Skeletal muscle tissue (tissue), 4 donors: ENCODE data around the gene GPR17. TPM values are rescaled to one million over a fixed set of nuclear protein-coding genes. Genes with fewer than 3 reads are reported as not detected.

Experiments
- H3K27ac ChIP-seq: one replicate; pipeline ENCODE4 v1.7.0; 2013; ENCODE audit warnings: mild to moderate bottlenecking, low read depth, low read length, inconsistent platforms
- H3K27me3 ChIP-seq, 3 donors: one replicate each; pipeline ENCODE4 v1.7.0; 2013; ENCODE audit warnings: low read length in 3 of 3; ENCODE audit not compliant: control insufficient read depth in 3 of 3, insufficient read depth in 3 of 3
- H3K36me3 ChIP-seq, 3 donors: one replicate each; pipeline ENCODE4 v1.7.0; 2013; ENCODE audit warnings: low read length in 3 of 3; ENCODE audit not compliant: control insufficient read depth in 3 of 3, insufficient read depth in 3 of 3
- H3K4me1 ChIP-seq, 3 donors: one replicate each; pipeline ENCODE4 v1.7.0; 2013; ENCODE audit warnings: low read length in 3 of 3, mild to moderate bottlenecking in 3 of 3; ENCODE audit not compliant: control insufficient read depth in 3 of 3, insufficient read depth in 3 of 3
- H3K4me3 ChIP-seq, 3 donors: one replicate each; pipeline ENCODE4 v1.7.0; 2013; ENCODE audit warnings: low read length in 3 of 3
- H3K9ac ChIP-seq, 3 donors: one replicate each; pipeline ENCODE4 v1.7.0; 2013; ENCODE audit warnings: low read length in 3 of 3, mild to moderate bottlenecking in 3 of 3, moderate library complexity in 2 of 3, low read depth in 1 of 3
- H3K9me3 ChIP-seq, 3 donors: one replicate each; pipeline ENCODE4 v1.7.0; 2013; ENCODE audit warnings: low read length in 3 of 3; ENCODE audit not compliant: control insufficient read depth in 3 of 3
- total RNA-seq: library from RNA; depleted of rRNA; stranded (reverse); fragments of >200 nt; gene quantifications from one replicate; pipeline ENCODE4 v1.2.3, GENCODE V29; 2014
- donor health status: Osteomylitis.

Gene GPR17
- total RNA-seq, 1 donor from 2014 or later, result 1.0 TPM

DNA sequence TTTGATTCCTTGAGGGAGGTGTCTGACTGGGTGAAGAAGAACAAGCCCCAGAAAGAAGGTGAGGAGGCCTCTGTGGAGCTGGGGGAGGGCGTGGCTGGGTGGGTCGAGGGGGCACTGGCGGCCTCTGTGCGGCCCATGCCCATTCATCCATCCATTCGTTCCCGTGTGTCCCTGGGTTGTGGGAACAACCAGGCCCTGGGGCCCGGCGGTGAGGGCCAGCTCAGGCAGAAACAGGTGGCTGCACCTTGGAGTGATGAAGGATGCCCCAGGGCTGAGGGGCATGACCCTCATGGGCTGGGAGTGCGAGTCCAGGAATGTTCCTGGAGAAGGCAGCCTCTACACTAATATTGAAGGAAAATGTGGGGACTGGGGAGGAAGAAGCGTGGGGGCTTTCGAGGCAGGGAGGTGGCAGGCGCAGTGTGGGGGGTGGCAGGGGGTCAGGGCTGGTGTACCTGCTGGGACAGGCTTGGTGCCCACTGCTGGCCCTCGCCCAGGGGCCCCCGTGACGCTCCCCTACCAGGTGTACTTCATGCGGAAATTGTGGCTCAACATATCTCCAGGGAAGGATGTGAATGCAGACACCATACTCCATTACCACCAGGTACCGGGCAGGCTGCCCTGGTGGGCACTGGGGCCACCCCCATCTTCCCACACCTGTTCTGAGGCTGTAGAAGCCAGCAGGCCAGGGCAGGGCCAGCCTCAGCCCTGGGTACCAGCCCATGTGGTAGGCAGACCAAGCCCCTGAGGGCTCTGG lies 11.2 kb upstream of the GPR17 start:
- Histone ChIP-seq H3K4me1 (peaks cover 21 to 60% (median 27%) of the 10 kb centered on the region in 3 donors), H3K27me3 (no peaks in the 10 kb centered on the region), H3K27ac (no peak overlapping the region), H3K36me3 (peaks cover 0 to 5% (median 0%) of the 10 kb centered on the region in 3 donors), H3K9ac (peak overlapping the region in 1 of 3 donors; percentile 16), H3K9me3 (no peaks in the 10 kb centered on the region), H3K4me3 (no peak overlapping the region)

DNA sequence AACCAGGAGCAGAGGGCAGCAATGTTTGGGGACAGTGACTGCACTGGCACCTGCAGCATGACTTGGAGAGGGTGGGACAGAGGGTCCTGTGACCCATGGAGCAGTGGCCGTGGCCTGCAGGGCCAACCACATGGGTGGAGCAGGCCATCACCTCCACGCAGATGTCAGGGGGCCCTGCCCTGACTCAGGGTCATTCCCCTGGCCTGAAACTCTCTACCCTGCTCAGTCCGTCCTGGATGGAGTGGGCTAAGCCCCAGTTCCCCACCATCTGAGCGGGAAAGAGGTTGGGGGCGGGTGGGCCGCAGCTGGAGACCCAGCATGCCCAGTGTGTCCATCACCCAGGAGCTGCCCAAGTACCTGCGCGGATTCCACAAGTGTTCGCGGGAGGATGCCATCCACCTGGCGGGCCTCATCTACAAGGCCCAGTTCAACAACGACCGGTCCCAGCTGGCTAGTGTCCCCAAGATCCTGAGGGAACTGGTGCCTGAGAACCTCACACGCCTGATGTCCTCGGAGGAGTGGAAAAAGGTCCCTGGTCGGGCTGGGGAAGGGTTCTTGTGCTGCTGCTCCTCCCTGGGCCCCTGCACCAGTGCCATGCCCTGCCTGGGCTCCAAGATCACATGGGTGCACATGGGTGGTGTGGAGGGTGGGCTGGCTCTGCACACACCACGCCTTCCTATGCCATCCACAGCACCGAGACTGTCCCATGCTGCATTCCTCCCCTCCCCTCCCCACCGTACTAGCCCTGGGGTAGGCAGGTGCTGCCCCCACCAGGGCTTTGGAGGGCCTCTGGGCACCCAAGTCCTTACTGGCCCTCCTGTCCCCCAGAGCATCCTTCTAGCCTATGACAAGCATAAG lies 10.3 kb upstream of the GPR17 start:
- Histone ChIP-seq H3K36me3 (peaks cover 0 to 10% (median 0%) of the 10 kb centered on the region in 3 donors), H3K4me3 (no peak overlapping the region), H3K9ac (no peak overlapping the region), H3K4me1 (peaks cover 21 to 67% (median 30%) of the 10 kb centered on the region in 3 donors), H3K9me3 (no peaks in the 10 kb centered on the region), H3K27me3 (no peaks in the 10 kb centered on the region), H3K27ac (no peak overlapping the region)

DNA sequence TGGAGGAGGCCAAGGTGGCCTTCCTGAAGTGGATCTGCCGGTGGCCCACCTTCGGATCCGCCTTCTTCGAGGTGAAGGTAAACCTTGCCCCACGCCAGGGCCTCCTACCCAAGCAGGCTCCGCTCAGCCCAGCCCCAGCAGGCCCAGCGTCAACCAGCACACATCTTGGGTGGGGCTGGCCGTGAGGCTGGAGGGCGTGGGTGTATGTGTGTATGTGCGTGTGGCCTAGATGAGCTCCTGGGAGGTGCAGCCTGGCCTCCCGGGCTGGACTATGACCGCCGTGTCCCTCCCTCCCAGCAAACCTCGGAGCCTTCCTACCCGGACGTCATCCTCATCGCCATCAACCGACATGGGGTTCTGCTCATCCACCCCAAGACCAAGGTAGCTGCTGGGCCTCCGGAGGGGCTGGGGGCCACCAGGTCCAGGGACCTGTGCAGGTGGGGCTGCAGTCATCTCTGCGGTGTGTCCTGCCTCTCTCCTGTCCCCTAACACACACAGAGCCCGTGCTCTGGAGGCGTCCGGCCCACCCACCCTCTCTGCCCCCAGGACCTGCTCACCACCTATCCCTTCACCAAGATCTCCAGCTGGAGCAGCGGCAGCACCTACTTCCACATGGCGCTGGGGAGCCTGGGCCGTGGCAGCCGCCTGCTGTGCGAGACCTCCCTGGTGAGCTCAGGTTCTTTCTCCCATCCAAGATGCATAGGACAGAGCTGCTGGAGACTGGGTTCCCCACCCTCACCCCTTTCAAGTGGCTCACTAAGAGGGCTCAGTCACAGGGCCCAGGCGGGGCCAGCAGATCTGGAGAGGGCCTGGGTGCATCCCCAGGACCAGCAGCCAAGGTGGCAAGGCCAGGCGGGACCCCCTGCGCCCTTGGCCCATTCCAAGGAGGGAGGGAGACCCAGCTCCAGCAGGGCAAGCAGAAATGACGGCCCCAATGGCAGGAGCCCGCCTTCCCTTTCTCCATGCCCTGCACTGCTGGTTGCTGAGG lies 9.4 kb upstream of the GPR17 start:
- peak overlapping the region in 1 of 3 donors; percentile 57 for H3K9ac ChIP-seq
- no peaks in the 10 kb centered on the region for H3K27me3 ChIP-seq
- peaks cover 0 to 11% (median 2%) of the 10 kb centered on the region in 3 donors for H3K36me3 ChIP-seq
- peaks cover 21 to 65% (median 30%) of the 10 kb centered on the region in 3 donors for H3K4me1 ChIP-seq
- no peaks in the 10 kb centered on the region for H3K9me3 ChIP-seq
- no peak overlapping the region for H3K4me3 ChIP-seq
- H3K27ac ChIP-seq, result no peak overlapping the region

DNA sequence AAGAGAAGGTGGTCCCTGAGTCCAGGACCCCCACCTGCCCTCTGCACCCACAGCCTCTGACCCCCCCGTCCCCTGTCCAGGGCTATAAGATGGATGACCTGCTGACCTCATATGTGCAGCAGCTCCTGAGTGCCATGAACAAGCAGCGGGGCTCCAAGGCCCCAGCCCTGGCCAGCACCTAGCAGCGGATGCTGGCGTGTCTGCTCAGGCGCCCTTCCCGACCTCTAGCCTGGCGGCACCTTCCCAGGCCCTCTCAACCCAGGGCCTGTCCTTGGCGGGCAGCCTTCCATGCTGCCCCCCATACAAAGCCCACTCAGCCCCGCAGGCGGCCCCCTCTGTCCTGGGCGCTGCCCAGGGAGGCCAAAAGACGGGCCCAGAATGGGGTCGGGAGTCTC lies 8.7 kb upstream of the GPR17 start:
- no peaks in the 10 kb centered on the region for H3K9me3 ChIP-seq
- peaks cover 21 to 62% (median 30%) of the 10 kb centered on the region in 3 donors for H3K4me1 ChIP-seq
- peak overlapping the region in 1 of 3 donors; percentile 57 for H3K9ac ChIP-seq
- H3K27me3 ChIP-seq, result no peaks in the 10 kb centered on the region
- H3K4me3 ChIP-seq, result no peak overlapping the region
- H3K36me3 ChIP-seq, result peaks cover 0 to 11% (median 2%) of the 10 kb centered on the region in 3 donors
- peak overlapping the region; percentile 72 for H3K27ac ChIP-seq

DNA sequence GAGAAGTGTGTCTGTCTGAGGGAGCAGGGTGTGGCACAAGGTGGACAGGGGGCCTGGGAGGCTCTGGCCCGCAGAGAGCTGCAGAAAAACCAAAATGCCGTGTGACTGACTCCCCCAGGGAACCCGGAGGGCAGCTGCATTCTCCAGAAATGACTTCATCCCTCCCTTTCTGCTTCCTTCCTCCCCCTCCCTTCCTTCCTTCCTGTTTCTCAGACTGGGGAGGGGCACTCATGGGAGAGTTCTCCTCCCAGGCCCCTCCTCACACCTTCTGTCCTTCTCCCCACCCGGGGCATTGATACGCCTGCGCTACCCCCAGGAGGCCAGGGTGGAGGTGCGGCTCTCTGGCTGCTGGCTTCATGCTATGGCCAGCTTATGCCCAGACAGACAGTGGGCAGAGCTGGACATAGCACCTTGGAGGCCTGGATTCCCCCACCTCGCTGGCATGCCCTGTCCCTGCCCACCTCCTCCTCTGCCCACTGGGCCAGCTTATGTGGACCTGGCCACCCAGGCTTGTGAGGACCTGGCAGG lies 8.2 kb upstream of the GPR17 start:
- Histone ChIP-seq H3K4me3 (no peak overlapping the region), H3K9ac (peak overlapping the region in 1 of 3 donors; percentile 43), H3K36me3 (peaks cover 0 to 11% (median 2%) of the 10 kb centered on the region in 3 donors), H3K27me3 (no peaks in the 10 kb centered on the region), H3K4me1 (peaks cover 21 to 62% (median 30%) of the 10 kb centered on the region in 3 donors), H3K27ac (peak overlapping the region; percentile 72), H3K9me3 (no peaks in the 10 kb centered on the region)

DNA sequence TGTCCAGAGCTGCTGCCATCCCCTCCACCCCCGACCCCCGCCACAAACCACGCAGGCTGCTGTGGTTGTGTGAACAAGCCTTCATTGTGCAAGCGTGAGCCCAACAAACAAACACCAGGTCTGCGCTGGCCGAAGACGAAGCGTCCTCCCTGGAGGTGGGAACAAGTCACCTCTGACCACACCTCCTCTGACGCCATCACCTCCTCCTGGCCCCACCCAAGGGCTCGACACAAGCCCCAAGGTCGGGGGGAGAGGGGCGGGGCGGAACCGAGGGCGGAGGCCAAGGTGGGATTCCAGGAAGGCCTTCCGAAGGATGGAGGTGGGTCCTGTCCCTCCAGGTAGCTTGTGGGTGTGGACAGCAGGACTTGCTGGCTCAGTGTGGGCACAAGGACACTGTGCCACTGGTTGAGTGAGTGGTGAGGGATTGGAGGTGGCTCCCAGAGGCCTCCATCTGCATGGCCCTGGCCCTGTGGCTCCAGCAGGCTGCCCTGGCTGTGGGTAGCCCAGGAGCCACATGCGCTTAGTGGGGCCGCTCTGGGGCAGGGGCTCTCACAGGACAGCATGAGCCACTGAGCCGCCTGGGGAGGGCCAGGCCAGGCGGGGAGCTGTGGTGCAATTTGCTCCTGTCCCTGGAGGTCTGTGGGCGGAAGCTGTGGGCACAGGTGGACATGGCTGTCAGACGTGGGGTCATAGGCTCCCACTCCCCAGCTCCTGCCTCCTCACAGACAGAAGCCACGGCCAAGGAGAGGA lies 7.4 kb upstream of the GPR17 start:
- peak overlapping the region; percentile 72 for H3K27ac ChIP-seq
- H3K27me3 ChIP-seq, result no peaks in the 10 kb centered on the region
- peaks cover 19 to 62% (median 27%) of the 10 kb centered on the region in 3 donors for H3K4me1 ChIP-seq
- H3K9ac ChIP-seq, result peak overlapping the region in 1 of 3 donors; percentile 16
- H3K4me3 ChIP-seq, result no peak overlapping the region
- H3K36me3 ChIP-seq, result peaks cover 0 to 11% (median 2%) of the 10 kb centered on the region in 3 donors
- H3K9me3 ChIP-seq, result no peaks in the 10 kb centered on the region

DNA sequence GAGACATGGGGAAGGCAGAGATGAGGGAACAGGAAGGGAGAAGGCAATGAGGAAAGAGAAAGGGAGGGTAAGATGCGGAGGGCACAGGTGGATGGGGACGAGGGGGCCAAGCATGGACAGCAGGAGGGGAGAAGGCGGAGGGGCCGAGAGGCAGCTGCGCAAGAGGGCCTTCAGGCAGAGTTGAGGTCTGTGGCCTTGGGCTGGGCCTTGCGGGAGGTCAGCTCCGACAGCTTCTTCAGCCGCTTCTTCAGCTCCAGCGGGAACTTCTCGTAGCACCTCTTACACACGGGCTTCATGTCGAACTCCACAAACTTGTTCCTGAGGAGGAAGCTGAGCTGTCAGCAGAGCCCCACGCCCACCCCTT lies 6.9 kb upstream of the GPR17 start:
- H3K27ac ChIP-seq, result no peak overlapping the region
- H3K4me1 ChIP-seq, result peaks cover 13 to 60% (median 22%) of the 10 kb centered on the region in 3 donors
- H3K36me3 ChIP-seq, result peaks cover 0 to 11% (median 2%) of the 10 kb centered on the region in 3 donors
- no peaks in the 10 kb centered on the region for H3K27me3 ChIP-seq
- H3K9ac ChIP-seq, result peak overlapping the region in 1 of 3 donors; percentile 16
- H3K4me3 ChIP-seq, result no peak overlapping the region
- H3K9me3 ChIP-seq, result no peaks in the 10 kb centered on the region

DNA sequence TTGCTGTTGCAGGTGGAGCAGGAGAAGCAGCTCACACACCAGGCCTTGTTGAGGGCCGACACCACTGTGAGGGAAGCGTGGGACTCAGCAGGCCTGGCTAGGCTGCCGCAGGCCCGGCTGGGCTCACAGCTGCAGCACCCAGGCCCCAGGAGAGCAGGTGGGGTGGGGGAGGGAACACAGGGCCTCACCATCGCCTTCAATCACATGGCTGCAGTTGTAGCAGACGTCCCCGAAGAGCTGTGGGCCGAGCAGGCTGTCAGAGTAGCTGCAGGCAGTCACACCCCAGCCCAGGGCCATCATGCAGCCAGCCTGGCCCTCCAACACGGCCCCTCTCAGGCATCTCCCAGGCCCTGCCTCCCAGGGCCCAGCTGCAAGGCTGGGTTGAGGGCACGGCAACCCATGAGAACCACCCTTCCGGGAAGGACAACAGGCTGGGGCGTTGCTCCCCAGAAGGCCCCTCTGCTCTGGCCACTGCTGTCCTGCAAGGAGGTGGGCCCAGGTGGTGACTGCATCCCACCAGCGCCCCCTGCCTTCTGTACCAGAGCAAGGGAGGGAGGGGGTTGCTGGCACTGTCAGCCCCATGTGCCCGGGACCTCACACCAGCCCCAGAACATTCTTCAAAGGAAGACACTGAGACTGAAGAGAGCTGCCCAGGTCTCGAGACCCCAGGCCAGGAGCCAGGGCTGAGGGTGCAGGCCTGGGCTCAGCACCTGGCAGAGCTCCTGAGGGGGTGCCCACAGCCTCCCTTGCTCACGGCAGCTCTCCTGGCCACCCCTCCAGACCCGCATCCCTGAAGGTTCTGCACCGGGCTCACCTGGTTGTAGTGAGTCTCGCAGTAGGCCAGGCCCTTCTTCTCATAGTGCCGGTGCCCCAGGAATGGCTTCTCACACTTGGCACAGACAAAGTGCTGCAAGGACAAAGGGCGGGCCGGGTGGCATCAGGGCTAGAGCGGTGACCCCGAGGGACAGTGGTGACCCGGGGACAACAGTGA lies 5.6 kb upstream of the GPR17 start:
- no peak overlapping the region for H3K4me3 ChIP-seq
- H3K9ac ChIP-seq, result peak overlapping the region in 1 of 3 donors; percentile 25
- H3K4me1 ChIP-seq, result peaks cover 10 to 52% (median 19%) of the 10 kb centered on the region in 3 donors
- H3K27ac ChIP-seq, result no peak overlapping the region
- no peaks in the 10 kb centered on the region for H3K27me3 ChIP-seq
- H3K36me3 ChIP-seq, result peaks cover 0 to 11% (median 2%) of the 10 kb centered on the region in 3 donors
- H3K9me3 ChIP-seq, result no peaks in the 10 kb centered on the region
